ENCODE measurements around the gene LCN2. TPM values are rescaled to one million over a fixed set of nuclear protein-coding genes. Genes with fewer than 3 reads are reported as not detected.

The LCN2 gene
- total RNA-seq, 1 experiment from 2014 or later = 153 TPM

GRCh38 chr9:128144239-128145181 is 4.7 kb upstream of the LCN2 start:
- DNase-seq = no peak
- Histone ChIP-seq H2AFZ (ENCODE audit: low read length) (no peak overlapping the region), H3K9ac (ENCODE audit: low read length) (peak overlapping the region; percentile 83), H3K4me3 (ENCODE audit: low read length) (no peak overlapping the region), H3K9me3 (ENCODE audit: low read length) (no peaks in the 10 kb centered on the region), H4K20me1 (ENCODE audit: low read length) (no peaks in the 10 kb centered on the region), H3K79me2 (ENCODE audit: low read length) (no peaks in the 10 kb centered on the region), H3F3A (ENCODE audit: low read length, unreplicated experiment) (no peaks in the 10 kb centered on the region), H3K9me2 (replicated peaks; ENCODE audit: low read length) (no peaks in the 10 kb centered on the region), H3K27ac (ENCODE audit: low read length) (peak overlapping the region; percentile 99), H3K36me3 (ENCODE audit: low read depth, low read length) (no peaks in the 10 kb centered on the region), H3K27me3 (ENCODE audit: low read length) (no peaks in the 10 kb centered on the region), H3K4me1 (ENCODE audit: insufficient read depth, low read length) (peaks cover 58% of the 10 kb centered on the region), H3K4me2 (ENCODE audit: low read length) (peak overlapping the region; percentile 75)
- no peak for ATAC-seq
- no peak for TF ChIP-seq EZH2 (IDR thresholded peaks at IDR 0.05; ENCODE audit: low read length, unreplicated experiment)
- no peak for TF ChIP-seq EZH2phosphoT487 (IDR thresholded peaks at IDR 0.05; ENCODE audit: borderline replicate concordance, low read length)
- TF ChIP-seq CTCF (conservative IDR thresholded peaks at IDR 0.05; ENCODE audit: low read depth, low read length) = no peak
- BruUV-seq (replicated peaks) = no TSS peak
- CTCF ChIA-PET = no interaction called here
- POLR2A ChIA-PET (ENCODE audit: unreplicated experiment) = interaction anchor here (0.6 kb wide), 1 partner anchor 14 kb away, joined by 3 read pairs; no protein-coding TSS in a partner anchor
- intact Hi-C loops (cut with micrococcal nuclease) = no loop called here

GRCh38 chr9:128145536-128145935 is 3.7 kb upstream of the LCN2 start:
- H3K4me1 ChIP-seq (ENCODE audit: insufficient read depth, low read length) = peaks cover 68% of the 10 kb centered on the region
- no peak overlapping the region for H2AFZ ChIP-seq (ENCODE audit: low read length)
- no TSS peak for BruUV-seq (replicated peaks)
- H3K79me2 ChIP-seq (ENCODE audit: low read length) = no peaks in the 10 kb centered on the region
- no peaks in the 10 kb centered on the region for H4K20me1 ChIP-seq (ENCODE audit: low read length)
- peak; percentile 94 for DNase-seq
- CTCF ChIA-PET = no interaction called here
- no peaks in the 10 kb centered on the region for H3F3A ChIP-seq (ENCODE audit: low read length, unreplicated experiment)
- H3K9me2 ChIP-seq (replicated peaks; ENCODE audit: low read length) = no peaks in the 10 kb centered on the region
- POLR2A ChIA-PET (ENCODE audit: unreplicated experiment) = interaction anchor here (0.6 kb wide), 1 partner anchor 13 kb away, joined by 3 read pairs; no protein-coding TSS in a partner anchor
- TF ChIP-seq EZH2 (IDR thresholded peaks at IDR 0.05; ENCODE audit: low read length, unreplicated experiment) = no peak
- no peaks in the 10 kb centered on the region for H3K27me3 ChIP-seq (ENCODE audit: low read length)
- ATAC-seq = peak; percentile 51
- H3K9me3 ChIP-seq (ENCODE audit: low read length) = no peaks in the 10 kb centered on the region
- no peaks in the 10 kb centered on the region for H3K36me3 ChIP-seq (ENCODE audit: low read depth, low read length)
- peak overlapping the region; percentile 28 for H3K4me2 ChIP-seq (ENCODE audit: low read length)
- intact Hi-C loops (cut with micrococcal nuclease) = no loop called here
- no peak overlapping the region for H3K4me3 ChIP-seq (ENCODE audit: low read length)
- peak overlapping the region; percentile 99 for H3K27ac ChIP-seq (ENCODE audit: low read length)
- H3K9ac ChIP-seq (ENCODE audit: low read length) = peak overlapping the region; percentile 85

GRCh38 chr9:128145951-128146351 is 3.3 kb upstream of the LCN2 start:
- Histone ChIP-seq H3K9me2 (replicated peaks; ENCODE audit: low read length) (no peaks in the 10 kb centered on the region), H3K9ac (ENCODE audit: low read length) (peak overlapping the region; percentile 85), H3K4me2 (ENCODE audit: low read length) (peak overlapping the region; percentile 28), H3K36me3 (ENCODE audit: low read depth, low read length) (no peaks in the 10 kb centered on the region), H4K20me1 (ENCODE audit: low read length) (no peaks in the 10 kb centered on the region), H3K79me2 (ENCODE audit: low read length) (no peaks in the 10 kb centered on the region), H3K4me3 (ENCODE audit: low read length) (no peak overlapping the region), H2AFZ (ENCODE audit: low read length) (no peak overlapping the region), H3K9me3 (ENCODE audit: low read length) (no peaks in the 10 kb centered on the region), H3K27ac (ENCODE audit: low read length) (peak overlapping the region; percentile 99), H3K4me1 (ENCODE audit: insufficient read depth, low read length) (peaks cover 68% of the 10 kb centered on the region), H3F3A (ENCODE audit: low read length, unreplicated experiment) (no peaks in the 10 kb centered on the region), H3K27me3 (ENCODE audit: low read length) (no peaks in the 10 kb centered on the region)
- no peak for TF ChIP-seq EZH2 (IDR thresholded peaks at IDR 0.05; ENCODE audit: low read length, unreplicated experiment)
- TF ChIP-seq EZH2phosphoT487 (IDR thresholded peaks at IDR 0.05; ENCODE audit: borderline replicate concordance, low read length) = no peak
- no peak for TF ChIP-seq CTCF (conservative IDR thresholded peaks at IDR 0.05; ENCODE audit: low read depth, low read length)
- ATAC-seq (no peak), DNase-seq (no peak)
- intact Hi-C loops (cut with micrococcal nuclease) = no loop called here
- no TSS peak for BruUV-seq (replicated peaks)
- POLR2A ChIA-PET (ENCODE audit: unreplicated experiment) = no interaction called here
- CTCF ChIA-PET = no interaction called here

Data from PC-3 (cell line).